GM12874 (cell line): Measurements from ENCODE around the gene TSPOAP1.
A peak's percentile ranks its signal among the peaks of the same experiment; 100 is the strongest.

Source experiments
- CTCF ChIP-seq: IDR thresholded peaks from 2 replicates; pipeline ENCODE4 v1.5.1; 2011; ENCODE audit warnings: low read depth, mild to moderate bottlenecking, control low read depth, low read length, moderate library complexity; ENCODE audit not compliant: insufficient read depth

TSPOAP1 gene

GRCh38 chr17:58352596-58353388 lies 24.2 kb upstream of the TSPOAP1 start:
- TF ChIP-seq CTCF: no peak

GRCh38 chr17:58351831-58352595 lies 23.4 kb upstream of the TSPOAP1 start, which contains the start of gene SUPT4H1:
Gene SUPT4H1 (minus strand): TSS chr17:58352201. CDS start chr17:58352135, 66 bp downstream.
- no peak for TF ChIP-seq CTCF

GRCh38 chr17:58351182-58351581 lies 22.6 kb upstream of the TSPOAP1 start:
- no peak for TF ChIP-seq CTCF

- no peak for TF ChIP-seq CTCF
Measured at GRCh38 chr17:58348038-58348437, 19.4 kb upstream of the TSPOAP1 start.

- TF ChIP-seq CTCF: no peak
Measured at GRCh38 chr17:58345500-58345899, 16.9 kb upstream of the TSPOAP1 start.

GRCh38 chr17:58344791-58345157 lies 16.2 kb upstream of the TSPOAP1 start:
- TF ChIP-seq CTCF: peak; percentile 55

GRCh38 chr17:58344047-58344790 lies 15.6 kb upstream of the TSPOAP1 start:
- no peak for TF ChIP-seq CTCF
